K562 (cell line): ENCODE results near the gene AEN. TPM values are rescaled to one million over a fixed set of nuclear protein-coding genes. Genes with fewer than 3 reads are reported as not detected.

ENCODE experiments used
- ATAC-seq: fragments of 200-7000 bp; cut with Tn5 transposase; 3 replicates; pipeline ENCODE4 v1.9.1; 2020; ENCODE audit warnings: moderate library complexity
- BruUV-seq: library from RNA; stranded (reverse); fragments of 400-500 nt; replicated peaks from 2 replicates; lab custom pipeline; 2021; lab: Mats Ljungman, UMichigan
- CTCF ChIA-PET: fragments of 300-600 bp; formaldehyde crosslinking; extraction: SDS; loops from one replicate; lab custom pipeline; 2021; ENCODE audit warnings: low intra/inter-chr PET ratio; lab: Yijun Ruan, JAX
- POLR2A ChIA-PET: fragments of 300-600, 350-650 bp; sonication (Branson Sonifier 250); formaldehyde crosslinking; extraction: SDS; loops from one replicate; lab custom pipeline; 2021; ENCODE audit warnings: antibody characterized with exemption, inconsistent platforms; lab: Yijun Ruan, JAX
- DNase-seq, 4 experiments: peaks; one replicate each; pipeline versions ENCODE4 v3.0.0 to v3.0.0-alpha.2; 2011 to 2018; ENCODE audit warnings: low spot score in 3 of 4, mixed read lengths in 3 of 4; ENCODE audit errors: extremely low read depth in 1 of 4
- FAIRE-seq: peaks from 2 replicates; lab custom pipeline; 2011; peaks lifted over from hg19 to GRCh38; lab: Jason Lieb, UNC
- H2AFZ ChIP-seq: 2 replicates; pipeline ENCODE4 v1.6.0; 2011; ENCODE audit warnings: low read depth, low read length, control low read depth, inconsistent platforms
- H3K27ac ChIP-seq: fragments of 200-600 bp; 3 replicates; pipeline ENCODE4 v1.8.0; 2011; ENCODE audit warnings: low read depth, mild to moderate bottlenecking, control low read depth, inconsistent platforms, low read length, moderate library complexity, mixed read lengths; ENCODE audit errors: extremely low read depth
- H3K27me3 ChIP-seq, 2 experiments: fragments of 300-600 bp in 1 of 2; 2 replicates in 1 of 2; 3 replicates in 1 of 2; pipeline versions ENCODE4 v1.6.0 to v1.8.0; 2011; ENCODE audit warnings: inconsistent platforms in 2 of 2, low read length in 2 of 2, mild to moderate bottlenecking in 1 of 2, mixed read lengths in 1 of 2, moderate library complexity in 1 of 2; ENCODE audit not compliant: control insufficient read depth in 2 of 2, insufficient read depth in 2 of 2
- H3K36me3 ChIP-seq: fragments of 300-600 bp; 3 replicates; pipeline ENCODE4 v1.8.0; 2011; ENCODE audit warnings: mild to moderate bottlenecking, low read length, inconsistent platforms; ENCODE audit not compliant: control insufficient read depth, insufficient read depth
- H3K4me1 ChIP-seq, 2 experiments: fragments of 200-600 bp in 1 of 2; replicated peaks in 1 of 2; 2 replicates in 1 of 2; 3 replicates in 1 of 2; pipeline versions ENCODE4 v1.5.1 to v1.8.0; 2011; ENCODE audit warnings: inconsistent platforms in 2 of 2, low read length in 2 of 2, mild to moderate bottlenecking in 1 of 2, mixed read lengths in 1 of 2, moderate library complexity in 1 of 2; ENCODE audit not compliant: control insufficient read depth in 2 of 2, insufficient read depth in 2 of 2
- H3K4me2 ChIP-seq: 2 replicates; pipeline ENCODE4 v1.6.1; 2011; ENCODE audit warnings: low read length, control low read depth, inconsistent platforms, mixed read lengths; ENCODE audit not compliant: insufficient read depth
- H3K4me3 ChIP-seq: fragments of 200-600 bp; sonication (generic), shearing (Covaris generic); 2 replicates; pipeline ENCODE4 v1.5.1; 2016; ENCODE audit warnings: control low read depth, inconsistent platforms
- H3K79me2 ChIP-seq: fragments of 200-600 bp; 3 replicates; pipeline ENCODE4 v1.8.0; 2011; ENCODE audit warnings: low read length, inconsistent platforms; ENCODE audit not compliant: control insufficient read depth, insufficient read depth
- H3K9ac ChIP-seq, 2 experiments: 2 replicates each; pipeline versions ENCODE4 v1.6.0 to v1.6.1; 2011; ENCODE audit warnings: low read depth in 2 of 2, low read length in 2 of 2, control low read depth in 1 of 2, inconsistent platforms in 1 of 2, mild to moderate bottlenecking in 1 of 2, mixed read lengths in 1 of 2; ENCODE audit not compliant: insufficient read depth in 1 of 2
- H3K9me1 ChIP-seq: one replicate; pipeline ENCODE4 v1.6.0; 2011; ENCODE audit warnings: inconsistent platforms, mild to moderate bottlenecking, low read length, moderate library complexity; ENCODE audit not compliant: control insufficient read depth, insufficient read depth
- H3K9me3 ChIP-seq: replicated peaks from 2 replicates; pipeline ENCODE4 v1.5.1; 2011; ENCODE audit warnings: low read depth, low read length, inconsistent platforms; ENCODE audit not compliant: control insufficient read depth, insufficient read depth
- H4K20me1 ChIP-seq: replicated peaks from 2 replicates; pipeline ENCODE4 v1.6.1; 2011; ENCODE audit warnings: low read length, inconsistent platforms, mixed read lengths; ENCODE audit not compliant: control insufficient read depth, insufficient read depth
- RBM17 ChIP-seq: fragments of 200-400 bp; formaldehyde crosslinking; IDR thresholded peaks from 2 replicates; pipeline ENCODE4 v1.6.1; 2017; ENCODE audit warnings: low read depth, mild to moderate bottlenecking, low read length, borderline replicate concordance
- RHOXF2B ChIP-seq: fragments of 250-450 bp; sonication (Bioruptor Pico); conservative IDR thresholded peaks from 2 replicates; pipeline ENCODE4 v1.5.1; 2021
- ZNF146 ChIP-seq: IDR thresholded peaks from one replicate; pipeline ENCODE4 v1.6.1; 2018; ENCODE audit warnings: missing compliant biosample characterization; ENCODE audit not compliant: unreplicated experiment
- ZNF212 ChIP-seq: fragments of 450-650 bp; formaldehyde crosslinking; IDR thresholded peaks from 2 replicates; pipeline ENCODE4 v1.4.0; 2020; ENCODE audit warnings: mild to moderate bottlenecking
- WGBS: fragments of 100-300 bp; shearing (Covaris generic); methylation state at CpG from one replicate; pipeline ENCODE4 v1.1.6; 2016; ENCODE audit warnings: low coverage, mixed read lengths; ENCODE audit not compliant: insufficient coverage; ENCODE audit errors: missing lambda C conversion rate; 5-methylcytosine and 5-hydroxymethylcytosine counted together
- in situ Hi-C: fragments of 300-500 bp; cut with MboI; formaldehyde crosslinking; loops from 4 replicates; pipeline ENCODE4 v1.15.0; 2018; ENCODE audit warnings: inconsistent platforms, mixed read lengths
- intact Hi-C: fragments of 100-400 bp; cut with micrococcal nuclease; formaldehyde crosslinking; loops from 2 replicates; pipeline ENCODE4 v1.14.2; 2022
- polyA plus RNA-seq, 8 experiments: library from polyadenylated mRNA; depleted of rRNA in 4 of 8; stranded (reverse) in 5 of 8; unstranded in 3 of 8; fragments of >200 nt; fragmentation: Nextera tagmentation in 2 of 8; fragmentation: Illumina TruSeq in 1 of 8; extraction: Ambion mirVana in 2 of 8; extraction: Trizol in 1 of 8; gene quantifications; 2 replicates each; pipeline versions ENCODE4 v1.2.1 to v1.2.3, GENCODE V29; 2011 to 2014; ENCODE audit warnings: inconsistent platforms in 1 of 8, missing spikeins in 1 of 8
- total RNA-seq, 7 experiments: library from RNA; depleted of rRNA in 6 of 7; stranded (reverse); fragments of >200 nt in 6 of 7; fragmentation: Illumina TruSeq in 2 of 7; extraction: Trizol in 2 of 7; gene quantifications; 2 replicates each; pipeline versions ENCODE4 v1.2.1 to v1.2.3, GENCODE V29; 2011 to 2021; ENCODE audit warnings: low replicate concordance in 1 of 7
- TF ChIP-seq, protein P1 (sequence below): sonication (generic); formaldehyde crosslinking; IDR thresholded peaks from 2 replicates; pipeline ENCODE4 v1.9.0; 2022; ENCODE audit warnings: mild to moderate bottlenecking, missing genetic modification reagents

Gene AEN
- total and polyA plus RNA-seq, 9 of the 15 experiments (the other 6 are each of a cell fraction or from before 2014, with no cell fraction given), result 9.0 to 51.0 (median 32.8) TPM

GRCh38 chr15:88637436-88637835, 16.3 kb downstream of the AEN start:
- no peaks in the 10 kb centered on the region for H3K79me2 ChIP-seq
- no peak overlapping the region for H3K27ac ChIP-seq
- no peak for DNase-seq
- no peak overlapping the region for H2AFZ ChIP-seq
- no peak overlapping the region for H3K4me2 ChIP-seq
- H3K27me3 ChIP-seq, result no peaks in the 10 kb centered on the region
- H3K9me3 ChIP-seq, result no peaks in the 10 kb centered on the region
- CTCF ChIA-PET, result no interaction called here
- H4K20me1 ChIP-seq, result 0 out of 2 replicates have a peak, but pooled peaks cover 2% of the 10 kb centered on the region
- WGBS, result 60% methylated on average over 7 of the region's 7 CpGs
- TF ChIP-seq ZNF212 (CRISPR knock-in tag) (no peak), RBM17 (no peak), ZNF146 (no peak), RHOXF2B (CRISPR knock-in tag) (no peak)
- TF ChIP-seq, protein P1, sequence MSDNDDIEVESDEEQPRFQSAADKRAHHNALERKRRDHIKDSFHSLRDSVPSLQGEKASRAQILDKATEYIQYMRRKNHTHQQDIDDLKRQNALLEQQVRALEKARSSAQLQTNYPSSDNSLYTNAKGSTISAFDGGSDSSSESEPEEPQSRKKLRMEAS (CRISPR knock-in tag), result no peak
- peaks cover 16 to 17% of the 10 kb centered on the region in 2 experiments; a peak in 4 of 5 replicates for H3K4me1 ChIP-seq
- no TSS peak for BruUV-seq
- no peak for FAIRE-seq
- ATAC-seq, result no peak
- H3K4me3 ChIP-seq, result no peak overlapping the region
- POLR2A ChIA-PET, result interaction anchor here (0.6 to 1.8 kb wide), 2 partner anchors 9 to 455 kb away, joined by 4 to 10 read pairs; no protein-coding TSS in a partner anchor
- peaks cover 23% of the 10 kb centered on the region; the same call in 2 of the 3 replicates for H3K36me3 ChIP-seq
- H3K9me1 ChIP-seq, result no peaks in the 10 kb centered on the region
- no peak overlapping the region for H3K9ac ChIP-seq
- intact Hi-C loops (no loop called here), in situ Hi-C loops (no loop called here)
